GM23248 (cell line): ENCODE measurements around the gene ATP5PF.

Experiments used
- EZH2 ChIP-seq: fragments of 200-600 bp; sonication (generic); IDR thresholded peaks from 2 replicates; pipeline ENCODE4 v1.6.1; 2018; ENCODE audit warnings: antibody characterized with exemption, mild to moderate bottlenecking; ENCODE audit not compliant: insufficient read depth, poor library complexity, severe bottlenecking
- EZH2phosphoT487 ChIP-seq: fragments of 200-600 bp; sonication (generic); IDR thresholded peaks from 2 replicates; pipeline ENCODE4 v1.6.1; 2018; ENCODE audit warnings: antibody characterized with exemption, moderate library complexity, mild to moderate bottlenecking, low read depth; ENCODE audit not compliant: insufficient read depth

DNA sequence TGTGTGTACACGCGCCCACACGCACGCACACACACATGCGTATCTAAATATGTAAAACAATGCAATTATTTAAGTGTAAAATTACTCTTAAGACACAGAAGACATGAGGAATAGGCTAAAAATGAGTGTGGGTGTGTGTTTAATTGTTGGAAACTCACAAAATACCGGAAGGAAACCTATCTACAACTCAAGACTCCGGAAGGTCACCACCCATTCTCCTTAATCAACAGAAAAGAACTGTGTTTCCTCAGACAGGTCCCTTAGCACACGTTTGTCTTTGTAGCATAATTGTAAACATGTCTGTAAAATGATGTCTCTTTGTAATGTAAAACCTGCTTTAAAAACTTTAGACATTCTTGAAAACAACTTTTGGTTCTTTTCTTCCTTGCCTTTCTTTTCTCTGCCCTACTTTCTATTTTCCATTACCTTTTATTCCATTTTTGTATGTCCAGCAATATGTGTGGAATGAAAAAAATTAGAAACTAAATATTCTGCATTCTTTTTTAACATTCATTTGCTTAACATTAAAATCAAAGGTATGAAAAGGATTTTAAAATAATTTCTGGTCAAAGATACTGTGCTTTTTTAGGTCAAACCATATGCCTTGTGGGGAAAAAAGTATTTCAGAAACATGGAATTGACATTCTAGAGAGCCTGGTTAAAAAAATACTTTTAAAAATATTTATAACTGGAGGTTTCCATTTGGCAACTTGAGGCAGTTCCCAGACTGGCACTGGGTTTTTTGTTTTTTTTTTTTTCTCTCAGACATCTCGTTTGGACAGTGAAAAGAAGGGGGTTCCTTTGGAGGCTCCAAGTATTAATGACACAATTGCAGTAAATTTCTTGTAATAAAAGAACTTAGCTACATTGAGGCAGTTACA, 46.2 kb downstream of the ATP5PF start:
- TF ChIP-seq EZH2 = no peak
- TF ChIP-seq EZH2phosphoT487 = no peak
